ACC112 (cell line): Measurements from ENCODE around the gene VSTM2B.

Experiments
- H2AFZ ChIP-seq: fragments of 200-600 bp; sonication (generic); one replicate; pipeline ENCODE4 v1.6.0; 2017; ENCODE audit warnings: antibody characterized with exemption, low read length; ENCODE audit not compliant: unreplicated experiment
- H3K27ac ChIP-seq: fragments of 200-600 bp; sonication (generic); 2 replicates; pipeline ENCODE4 v1.5.1; 2014; ENCODE audit warnings: low read depth, mild to moderate bottlenecking, antibody characterized with exemption, low read length, moderate library complexity
- H3K27me3 ChIP-seq: fragments of 200-600 bp; sonication (generic); 2 replicates; pipeline ENCODE4 v1.6.1; 2014; ENCODE audit warnings: mild to moderate bottlenecking, antibody characterized with exemption, low read length, moderate library complexity, mixed read lengths; ENCODE audit not compliant: insufficient read depth
- H3K36me3 ChIP-seq: fragments of 200-600 bp; sonication (generic); 2 replicates; pipeline ENCODE4 v1.6.1; 2016; ENCODE audit warnings: mild to moderate bottlenecking, antibody characterized with exemption, low read length, moderate library complexity, mixed read lengths; ENCODE audit not compliant: insufficient read depth
- H3K4me1 ChIP-seq: fragments of 200-600 bp; sonication (generic); one replicate; pipeline ENCODE4 v1.6.1; 2016; ENCODE audit warnings: low read length, mixed read lengths; ENCODE audit not compliant: insufficient read depth, unreplicated experiment, control insufficient read depth
- H3K4me3 ChIP-seq: fragments of 200-600 bp; sonication (generic); 2 replicates; pipeline ENCODE4 v1.5.1; 2014; ENCODE audit warnings: mild to moderate bottlenecking, low read depth, low read length
- H3K79me2 ChIP-seq: fragments of 200-600 bp; sonication (generic); one replicate; pipeline ENCODE4 v1.6.0; 2016; ENCODE audit warnings: low read length; ENCODE audit not compliant: control insufficient read depth, unreplicated experiment, insufficient read depth

Gene VSTM2B

GRCh38 chr19:29497241-29497640 lies 28.6 kb upstream of the VSTM2B start:
- no peaks in the 10 kb centered on the region for H3K79me2 ChIP-seq
- no peak overlapping the region for H2AFZ ChIP-seq
- peaks cover 2% of the 10 kb centered on the region for H3K27me3 ChIP-seq
- H3K36me3 ChIP-seq: no peaks in the 10 kb centered on the region
- H3K4me1 ChIP-seq: no peaks in the 10 kb centered on the region
- no peak overlapping the region for H3K4me3 ChIP-seq
- H3K27ac ChIP-seq: no peak overlapping the region

GRCh38 chr19:29497686-29498436 lies 27.9 kb upstream of the VSTM2B start:
- no peak overlapping the region for H3K4me3 ChIP-seq
- H3K4me1 ChIP-seq: no peaks in the 10 kb centered on the region
- H3K79me2 ChIP-seq: no peaks in the 10 kb centered on the region
- H2AFZ ChIP-seq: no peak overlapping the region
- H3K27ac ChIP-seq: no peak overlapping the region
- peaks cover 1% of the 10 kb centered on the region; the same call in 1 of the 2 replicates for H3K27me3 ChIP-seq
- no peaks in the 10 kb centered on the region for H3K36me3 ChIP-seq

- Histone ChIP-seq H3K4me1 (no peaks in the 10 kb centered on the region), H3K79me2 (no peaks in the 10 kb centered on the region), H3K27ac (no peak overlapping the region), H2AFZ (no peak overlapping the region), H3K36me3 (no peaks in the 10 kb centered on the region), H3K27me3 (peaks cover 3% of the 10 kb centered on the region; the same call in 1 of the 2 replicates), H3K4me3 (no peak overlapping the region)
These were observed 26.4 kb upstream of the VSTM2B start for GRCh38 chr19:29499261-29499920.

GRCh38 chr19:29499921-29500590 lies 25.7 kb upstream of the VSTM2B start:
- Histone ChIP-seq H3K27ac (no peak overlapping the region), H3K79me2 (no peaks in the 10 kb centered on the region), H3K36me3 (no peaks in the 10 kb centered on the region), H3K27me3 (peaks cover 3% of the 10 kb centered on the region; the same call in 1 of the 2 replicates), H3K4me3 (no peak overlapping the region), H2AFZ (no peak overlapping the region), H3K4me1 (no peaks in the 10 kb centered on the region)

GRCh38 chr19:29501816-29502580 lies 23.8 kb upstream of the VSTM2B start:
- H3K27me3 ChIP-seq: peaks cover 3% of the 10 kb centered on the region; the same call in 1 of the 2 replicates
- H3K4me1 ChIP-seq: no peaks in the 10 kb centered on the region
- H3K36me3 ChIP-seq: no peaks in the 10 kb centered on the region
- no peak overlapping the region for H3K27ac ChIP-seq
- no peak overlapping the region for H2AFZ ChIP-seq
- no peaks in the 10 kb centered on the region for H3K79me2 ChIP-seq
- no peak overlapping the region for H3K4me3 ChIP-seq

GRCh38 chr19:29502581-29502850 lies 23.3 kb upstream of the VSTM2B start:
- no peaks in the 10 kb centered on the region for H3K79me2 ChIP-seq
- no peak overlapping the region for H2AFZ ChIP-seq
- H3K36me3 ChIP-seq: no peaks in the 10 kb centered on the region
- no peak overlapping the region for H3K27ac ChIP-seq
- no peak overlapping the region for H3K4me3 ChIP-seq
- H3K4me1 ChIP-seq: no peaks in the 10 kb centered on the region
- peaks cover 3% of the 10 kb centered on the region; the same call in 1 of the 2 replicates for H3K27me3 ChIP-seq

GRCh38 chr19:29503140-29503758 lies 22.5 kb upstream of the VSTM2B start:
- Histone ChIP-seq H2AFZ (no peak overlapping the region), H3K27me3 (peaks cover 3% of the 10 kb centered on the region; the same call in 1 of the 2 replicates), H3K4me1 (no peaks in the 10 kb centered on the region), H3K4me3 (no peak overlapping the region), H3K36me3 (no peaks in the 10 kb centered on the region), H3K27ac (no peak overlapping the region), H3K79me2 (no peaks in the 10 kb centered on the region)

- peaks cover 3% of the 10 kb centered on the region; the same call in 1 of the 2 replicates for H3K27me3 ChIP-seq
- no peaks in the 10 kb centered on the region for H3K79me2 ChIP-seq
- H3K36me3 ChIP-seq: no peaks in the 10 kb centered on the region
- no peaks in the 10 kb centered on the region for H3K4me1 ChIP-seq
- H3K27ac ChIP-seq: no peak overlapping the region
- H3K4me3 ChIP-seq: no peak overlapping the region
- H2AFZ ChIP-seq: no peak overlapping the region
These were observed 22.0 kb upstream of the VSTM2B start for GRCh38 chr19:29503785-29504184.

- Histone ChIP-seq H3K4me3 (no peak overlapping the region), H3K27me3 (peaks cover 3% of the 10 kb centered on the region; the same call in 1 of the 2 replicates), H2AFZ (no peak overlapping the region), H3K79me2 (no peaks in the 10 kb centered on the region), H3K4me1 (no peaks in the 10 kb centered on the region), H3K36me3 (no peaks in the 10 kb centered on the region), H3K27ac (no peak overlapping the region)
These were observed 21.3 kb upstream of the VSTM2B start for GRCh38 chr19:29504454-29504853.
